H9 (cell line): Measurements from ENCODE around the gene CRY1. TPM values are rescaled to one million over a fixed set of nuclear protein-coding genes. Genes with fewer than 3 reads are reported as not detected.

ENCODE experiments used
- DNase-seq: peaks from one replicate; pipeline ENCODE4 v3.0.0-alpha.2; 2017
- H2AFZ ChIP-seq: one replicate; pipeline ENCODE4 v1.6.1; 2013; ENCODE audit warnings: mild to moderate bottlenecking, low read length, control low read depth, moderate library complexity
- H2AK5ac ChIP-seq: 2 replicates; pipeline ENCODE4 v1.6.1; 2013; ENCODE audit warnings: low read length, control low read depth, mixed read lengths; ENCODE audit not compliant: insufficient read length
- H2BK120ac ChIP-seq: one replicate; pipeline ENCODE4 v1.6.1; 2013; ENCODE audit warnings: low read depth, mild to moderate bottlenecking, low read length, control low read depth, inconsistent platforms; ENCODE audit not compliant: poor library complexity, severe bottlenecking
- H2BK12ac ChIP-seq: 2 replicates; pipeline ENCODE4 v1.6.1; 2013; ENCODE audit warnings: low read length, control low read depth, mixed read lengths, low read depth; ENCODE audit not compliant: insufficient read length
- H2BK15ac ChIP-seq: 2 replicates; pipeline ENCODE4 v1.6.1; 2013; ENCODE audit warnings: low read depth, low read length, control low read depth
- H2BK20ac ChIP-seq: one replicate; pipeline ENCODE4 v1.6.1; 2013; ENCODE audit warnings: low read depth, mild to moderate bottlenecking, low read length, control low read depth, inconsistent platforms; ENCODE audit not compliant: poor library complexity, severe bottlenecking
- H2BK5ac ChIP-seq: 2 replicates; pipeline ENCODE4 v1.6.1; 2013; ENCODE audit warnings: low read length, control low read depth, mixed read lengths; ENCODE audit not compliant: insufficient read length
- H3K14ac ChIP-seq: 2 replicates; pipeline ENCODE4 v1.6.1; 2013; ENCODE audit warnings: low read length, control low read depth; ENCODE audit not compliant: insufficient read depth
- H3K18ac ChIP-seq: 2 replicates; pipeline ENCODE4 v1.6.1; 2013; ENCODE audit warnings: low read depth, mild to moderate bottlenecking, mixed read lengths, low read length, control low read depth; ENCODE audit not compliant: insufficient read length
- H3K23ac ChIP-seq: 2 replicates; pipeline ENCODE4 v1.6.1; 2013; ENCODE audit warnings: low read length, control low read depth, mixed read lengths, low read depth; ENCODE audit not compliant: insufficient read length
- H3K23me2 ChIP-seq: 2 replicates; pipeline ENCODE4 v1.6.1; 2013; ENCODE audit warnings: low read depth, mild to moderate bottlenecking, mixed read lengths, low read length, control low read depth; ENCODE audit not compliant: insufficient read length, poor library complexity, severe bottlenecking
- H3K27ac ChIP-seq: 2 replicates; pipeline ENCODE4 v1.5.1; 2013; ENCODE audit warnings: low read length, control low read depth, mixed read lengths, low read depth; ENCODE audit not compliant: insufficient read length
- H3K27me3 ChIP-seq: 2 replicates; pipeline ENCODE4 v1.6.1; 2013; ENCODE audit warnings: low read length, control low read depth, inconsistent platforms; ENCODE audit not compliant: insufficient read depth
- H3K4ac ChIP-seq: 2 replicates; pipeline ENCODE4 v1.6.1; 2013; ENCODE audit warnings: low read depth, mild to moderate bottlenecking, control low read depth, inconsistent platforms, low read length, moderate library complexity
- H3K4me1 ChIP-seq: 2 replicates; pipeline ENCODE4 v1.6.1; 2013; ENCODE audit warnings: low read length, control low read depth, inconsistent platforms; ENCODE audit not compliant: insufficient read depth
- H3K4me2 ChIP-seq: 2 replicates; pipeline ENCODE4 v1.6.1; 2013; ENCODE audit warnings: low read length, control low read depth, mixed read lengths; ENCODE audit not compliant: insufficient read length, insufficient read depth
- H3K56ac ChIP-seq: 2 replicates; pipeline ENCODE4 v1.6.1; 2013; ENCODE audit warnings: low read depth, mild to moderate bottlenecking, mixed read lengths, low read length, control low read depth; ENCODE audit not compliant: insufficient read length
- H3K79me1 ChIP-seq: 2 replicates; pipeline ENCODE4 v1.6.1; 2013; ENCODE audit warnings: low read depth, mild to moderate bottlenecking, moderate library complexity, low read length, control low read depth, inconsistent platforms; ENCODE audit not compliant: insufficient read depth, poor library complexity, severe bottlenecking
- H3K79me2 ChIP-seq: 2 replicates; pipeline ENCODE4 v1.6.1; 2013; ENCODE audit warnings: low read length, control low read depth, inconsistent platforms; ENCODE audit not compliant: insufficient read depth
- H3K9ac ChIP-seq: 2 replicates; pipeline ENCODE4 v1.6.1; 2013; ENCODE audit warnings: low read length, control low read depth, mixed read lengths; ENCODE audit not compliant: insufficient read length; ENCODE audit errors: extremely low read depth
- H3K9me3 ChIP-seq: one replicate; pipeline ENCODE4 v1.6.1; 2013; ENCODE audit warnings: low read depth, low read length, inconsistent platforms; ENCODE audit not compliant: control insufficient read depth
- H3T11ph ChIP-seq: one replicate; pipeline ENCODE4 v1.6.1; 2013; ENCODE audit warnings: mild to moderate bottlenecking, low read length, control low read depth, inconsistent platforms
- H4K20me1 ChIP-seq: one replicate; pipeline ENCODE4 v1.6.1; 2013; ENCODE audit not compliant: control insufficient read depth, insufficient read length, insufficient read depth
- H4K5ac ChIP-seq: 2 replicates; pipeline ENCODE4 v1.6.1; 2013; ENCODE audit warnings: low read depth, mild to moderate bottlenecking, mixed read lengths, low read length, control low read depth; ENCODE audit not compliant: insufficient read length
- H4K8ac ChIP-seq: replicated peaks from 2 replicates; pipeline ENCODE4 v1.6.1; 2013; ENCODE audit warnings: low read length, control low read depth, mixed read lengths, low read depth; ENCODE audit not compliant: insufficient read length
- H4K91ac ChIP-seq: 2 replicates; pipeline ENCODE4 v1.6.1; 2013; ENCODE audit warnings: low read depth, mild to moderate bottlenecking, moderate library complexity, mixed read lengths, low read length, control low read depth; ENCODE audit not compliant: insufficient read length
- H3K27ac Mint-ChIP-seq, 3 experiments: 2 replicates in 2 of 3; 3 replicates in 1 of 3; pipeline ENCODE4 v1.8.0; 2020 to 2021; ENCODE audit warnings: mixed read lengths in 3 of 3, mild to moderate bottlenecking in 1 of 3, moderate library complexity in 1 of 3
- H3K27me3 Mint-ChIP-seq: 2 replicates; pipeline ENCODE4 v1.8.0; 2021; ENCODE audit warnings: low read depth, mild to moderate bottlenecking, moderate library complexity, mixed read lengths
- H3K36me3 Mint-ChIP-seq, 3 experiments: 2 replicates in 2 of 3; 3 replicates in 1 of 3; pipeline ENCODE4 v1.8.0; 2020 to 2021; ENCODE audit warnings: low read depth in 3 of 3, mixed read lengths in 3 of 3; ENCODE audit not compliant: insufficient read depth in 1 of 3
- H3K4me1 Mint-ChIP-seq, 2 experiments: 2 replicates each; pipeline ENCODE4 v1.8.0; 2020; ENCODE audit warnings: mixed read lengths in 2 of 2
- H3K4me3 Mint-ChIP-seq, 2 experiments: 2 replicates in 1 of 2; 3 replicates in 1 of 2; pipeline ENCODE4 v1.8.0; 2020 to 2021; ENCODE audit warnings: mild to moderate bottlenecking in 2 of 2, mixed read lengths in 2 of 2, moderate library complexity in 1 of 2
- H3K9me3 Mint-ChIP-seq, 2 experiments: 2 replicates in 1 of 2; 3 replicates in 1 of 2; pipeline ENCODE4 v1.8.0; 2020; ENCODE audit warnings: mild to moderate bottlenecking in 2 of 2, mixed read lengths in 2 of 2, moderate library complexity in 1 of 2
- WGBS: extraction: QIAGEN DNeasy Blood & Tissue Kit; methylation state at CpG from one replicate; pipeline ENCODE4 v1.1.7; 2013; ENCODE audit warnings: missing lambda C conversion rate, low lambda C conversion rate, mixed read lengths; ENCODE audit not compliant: insufficient read length; ENCODE audit errors: extremely low coverage; 5-methylcytosine and 5-hydroxymethylcytosine counted together
- total RNA-seq: library from RNA; stranded (reverse); gene quantifications from 2 replicates; pipeline ENCODE4 v1.2.1, GENCODE V29; 2021
- TF ChIP-seq, protein P1 (sequence below): fragments of 200-600 bp; sonication (generic); conservative IDR thresholded peaks from 3 replicates; pipeline ENCODE4 v1.8.0; 2021; ENCODE audit warnings: antibody characterized with exemption, mild to moderate bottlenecking

The CRY1 gene
- total RNA-seq, 1 experiment from 2014 or later = 23.5 TPM

DNA sequence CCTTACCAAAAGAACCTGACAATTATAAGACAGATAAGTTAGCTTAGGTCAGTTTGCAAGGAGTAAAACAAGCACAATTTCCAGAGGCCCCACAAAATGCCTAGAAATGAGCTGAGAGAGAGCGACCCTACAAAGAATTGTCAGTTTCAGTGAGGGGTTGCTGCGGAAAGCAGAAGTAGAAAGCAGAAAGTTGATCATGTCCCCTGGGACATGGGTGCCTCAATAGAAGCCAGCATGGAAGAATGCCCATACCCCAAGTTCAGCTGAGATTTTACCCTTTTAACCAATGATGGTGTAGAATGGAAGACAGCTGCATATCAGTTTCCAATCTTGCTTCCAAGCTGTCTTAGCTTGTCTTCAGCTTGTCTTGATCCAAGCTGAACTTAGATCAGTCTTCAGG lies 21.8 kb upstream of the CRY1 start:
- Histone ChIP-seq H3K4me2 (no peak overlapping the region), H3K79me2 (no peaks in the 10 kb centered on the region), H4K91ac (no peak overlapping the region), H4K8ac (no peak overlapping the region), H3K4ac (no peak overlapping the region), H2BK15ac (no peak overlapping the region), H3K56ac (no peak overlapping the region), H3T11ph (no peak overlapping the region), H2BK12ac (no peak overlapping the region), H2BK20ac (no peak overlapping the region), H2AK5ac (no peak overlapping the region), H4K5ac (no peak overlapping the region), H2AFZ (no peak overlapping the region), H2BK5ac (no peak overlapping the region), H3K27me3 (no peaks in the 10 kb centered on the region), H3K23ac (no peak overlapping the region), H3K23me2 (no peaks in the 10 kb centered on the region), H3K79me1 (no peaks in the 10 kb centered on the region), H4K20me1 (no peaks in the 10 kb centered on the region), H3K14ac (no peak overlapping the region), H3K27ac (no peak overlapping the region), H3K9ac (no peak overlapping the region), H3K18ac (no peak overlapping the region), H3K4me1 (no peaks in the 10 kb centered on the region), H3K9me3 (no peaks in the 10 kb centered on the region), H2BK120ac (no peak overlapping the region)
- Mint-ChIP-seq H3K4me3 (no peak overlapping the region), H3K36me3 (no peaks in the 10 kb centered on the region), H3K27me3 (peaks cover 4% of the 10 kb centered on the region; the same call in 1 of the 2 replicates), H3K27ac (no peak overlapping the region), H3K9me3 (no peaks in the 10 kb centered on the region), H3K4me1 (peaks cover 6% of the 10 kb centered on the region in 2 experiments)
- no CpG with 5 or more reads among the region's 2 CpGs for WGBS
- DNase-seq = no peak
- TF ChIP-seq, protein P1, sequence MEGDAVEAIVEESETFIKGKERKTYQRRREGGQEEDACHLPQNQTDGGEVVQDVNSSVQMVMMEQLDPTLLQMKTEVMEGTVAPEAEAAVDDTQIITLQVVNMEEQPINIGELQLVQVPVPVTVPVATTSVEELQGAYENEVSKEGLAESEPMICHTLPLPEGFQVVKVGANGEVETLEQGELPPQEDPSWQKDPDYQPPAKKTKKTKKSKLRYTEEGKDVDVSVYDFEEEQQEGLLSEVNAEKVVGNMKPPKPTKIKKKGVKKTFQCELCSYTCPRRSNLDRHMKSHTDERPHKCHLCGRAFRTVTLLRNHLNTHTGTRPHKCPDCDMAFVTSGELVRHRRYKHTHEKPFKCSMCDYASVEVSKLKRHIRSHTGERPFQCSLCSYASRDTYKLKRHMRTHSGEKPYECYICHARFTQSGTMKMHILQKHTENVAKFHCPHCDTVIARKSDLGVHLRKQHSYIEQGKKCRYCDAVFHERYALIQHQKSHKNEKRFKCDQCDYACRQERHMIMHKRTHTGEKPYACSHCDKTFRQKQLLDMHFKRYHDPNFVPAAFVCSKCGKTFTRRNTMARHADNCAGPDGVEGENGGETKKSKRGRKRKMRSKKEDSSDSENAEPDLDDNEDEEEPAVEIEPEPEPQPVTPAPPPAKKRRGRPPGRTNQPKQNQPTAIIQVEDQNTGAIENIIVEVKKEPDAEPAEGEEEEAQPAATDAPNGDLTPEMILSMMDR = no peak
